GM21367 (cell line): ENCODE results near the gene RIPK4.
"Not testable (repeated sequence)": the region's sequence is repeated elsewhere in the genome, so short reads cannot be mapped to it uniquely, and the experiment has no call there.

ENCODE experiments used
- ATAC-seq: cut with Tn5 transposase; IDR thresholded peaks from one replicate; pipeline ENCODE4 v1.9.1; 2021; ENCODE audit not compliant: unreplicated experiment

The RIPK4 gene

GRCh38 chr21:41720250-41720649 is 46.6 kb downstream of the RIPK4 start:
- ATAC-seq, result no peak

- no peak for ATAC-seq
These were observed 47.2 kb downstream of the RIPK4 start for GRCh38 chr21:41719691-41720090.

GRCh38 chr21:41717573-41718330 is 49.1 kb downstream of the RIPK4 start:
- ATAC-seq, result no peak

GRCh38 chr21:41716751-41717150 is 50.1 kb downstream of the RIPK4 start:
- ATAC-seq, result no peak

GRCh38 chr21:41715649-41716281 is 51.1 kb downstream of the RIPK4 start:
- ATAC-seq, result no peak

- ATAC-seq, result not testable (repeated sequence)
These were observed 52.5 kb downstream of the RIPK4 start for GRCh38 chr21:41714299-41714865.

- ATAC-seq, result no peak
These were observed 53.2 kb downstream of the RIPK4 start for GRCh38 chr21:41713495-41714281.

- no peak for ATAC-seq
These were observed 54.1 kb downstream of the RIPK4 start for GRCh38 chr21:41712730-41713129.

- ATAC-seq, result no peak
These were observed 54.7 kb downstream of the RIPK4 start for GRCh38 chr21:41712201-41712600.

GRCh38 chr21:41711416-41712007 is 55.3 kb downstream of the RIPK4 start:
- ATAC-seq, result no peak

GRCh38 chr21:41710823-41711160 is 56.1 kb downstream of the RIPK4 start:
- ATAC-seq, result no peak

- ATAC-seq, result no peak
These were observed 56.7 kb downstream of the RIPK4 start for GRCh38 chr21:41709965-41710822.

GRCh38 chr21:41709166-41709565 is 57.7 kb downstream of the RIPK4 start:
- no peak for ATAC-seq

- no peak for ATAC-seq
These were observed 58.9 kb downstream of the RIPK4 start for GRCh38 chr21:41707960-41708330.

- ATAC-seq, result no peak
These were observed 59.5 kb downstream of the RIPK4 start for GRCh38 chr21:41707231-41707959.

GRCh38 chr21:41706678-41707077 is 60.2 kb downstream of the RIPK4 start:
- ATAC-seq, result no peak

GRCh38 chr21:41706263-41706639 is 60.6 kb downstream of the RIPK4 start:
- ATAC-seq, result no peak

GRCh38 chr21:41705546-41706262 is 61.1 kb downstream of the RIPK4 start:
- ATAC-seq, result no peak

GRCh38 chr21:41703857-41704501 is 62.9 kb downstream of the RIPK4 start:
- ATAC-seq, result no peak
